H1 (cell line): Measurements from ENCODE around the gene SURF4. TPM values are rescaled to one million over a fixed set of nuclear protein-coding genes. Genes with fewer than 3 reads are reported as not detected.
A peak's percentile ranks its signal among the peaks of the same experiment; 100 is the strongest.

Source experiments
- CTCF ChIA-PET: fragments of 300-600 bp; sonication (Branson Sonifier 250); formaldehyde crosslinking; loops from one replicate; lab custom pipeline; 2021; ENCODE audit not compliant: partially characterized antibody; lab: Charles Lee
- POLR2A ChIA-PET: fragments of 300-600 bp; sonication (Branson Sonifier 250); formaldehyde crosslinking; loops from one replicate; lab custom pipeline; 2021; ENCODE audit warnings: inconsistent platforms; ENCODE audit not compliant: partially characterized antibody; lab: Charles Lee
- DNase-seq, 2 experiments: peaks; one replicate each; pipeline versions ENCODE4 v3.0.0 to v3.0.0-alpha.2; 2010 to 2022; ENCODE audit warnings: low spot score in 2 of 2, low read depth in 1 of 2, mixed read lengths in 1 of 2
- FAIRE-seq: peaks from 2 replicates; lab custom pipeline; 2011; peaks lifted over from hg19 to GRCh38; lab: Jason Lieb, UNC
- H2AFZ ChIP-seq: 2 replicates; pipeline ENCODE4 v1.8.1; 2012; ENCODE audit warnings: low read length, inconsistent platforms
- H2AK5ac ChIP-seq: 2 replicates; pipeline ENCODE4 v1.6.1; 2013; ENCODE audit warnings: low read depth, low read length
- H2BK120ac ChIP-seq: replicated peaks from 2 replicates; pipeline ENCODE3; 2013; ENCODE audit warnings: low read depth, low read length, inconsistent platforms
- H2BK12ac ChIP-seq: 2 replicates; pipeline ENCODE4 v1.6.1; 2013; ENCODE audit warnings: low read depth, low read length
- H2BK15ac ChIP-seq: 2 replicates; pipeline ENCODE4 v1.6.1; 2013; ENCODE audit warnings: low read length
- H2BK20ac ChIP-seq: 2 replicates; pipeline ENCODE4 v1.6.1; 2013; ENCODE audit warnings: low read length
- H2BK5ac ChIP-seq: 2 replicates; pipeline ENCODE4 v1.6.1; 2013; ENCODE audit warnings: low read depth, low read length
- H3K14ac ChIP-seq: 2 replicates; pipeline ENCODE4 v1.6.1; 2013; ENCODE audit warnings: inconsistent platforms; ENCODE audit not compliant: insufficient read length
- H3K18ac ChIP-seq: 2 replicates; pipeline ENCODE4 v1.6.1; 2013; ENCODE audit warnings: low read length; ENCODE audit errors: extremely low read depth
- H3K23ac ChIP-seq: 2 replicates; pipeline ENCODE4 v1.6.1; 2013; ENCODE audit warnings: inconsistent platforms; ENCODE audit not compliant: insufficient read length
- H3K23me2 ChIP-seq: 2 replicates; pipeline ENCODE4 v1.6.1; 2013; ENCODE audit warnings: low read depth, low read length
- H3K27ac ChIP-seq: 2 replicates; pipeline ENCODE4 v1.6.1; 2011; ENCODE audit warnings: low read depth, low read length, inconsistent platforms
- H3K27me3 ChIP-seq, 4 experiments: replicated peaks in 1 of 4; 1 replicate in 1 of 4; 2 replicates in 3 of 4; pipeline versions ENCODE4 v1.6.1 to v1.8.1; 2011 to 2013; ENCODE audit warnings: low read length in 3 of 4, mild to moderate bottlenecking in 3 of 4, inconsistent platforms in 2 of 4, mixed read lengths in 2 of 4, moderate library complexity in 1 of 4; ENCODE audit not compliant: control insufficient read depth in 3 of 4, insufficient read depth in 3 of 4; ENCODE audit errors: extremely low read depth in 1 of 4
- H3K36me3 ChIP-seq, 4 experiments: 2 replicates each; pipeline versions ENCODE4 v1.6.1 to v1.8.1; 2011 to 2013; ENCODE audit warnings: mild to moderate bottlenecking in 4 of 4, low read length in 3 of 4, moderate library complexity in 2 of 4, control low read depth in 1 of 4, inconsistent platforms in 1 of 4; ENCODE audit not compliant: insufficient read depth in 4 of 4, control insufficient read depth in 2 of 4
- H3K4ac ChIP-seq: replicated peaks from 2 replicates; pipeline ENCODE3; 2013; ENCODE audit warnings: low read length, low read depth, mixed read lengths, inconsistent platforms; ENCODE audit not compliant: insufficient read length
- H3K4me1 ChIP-seq, 4 experiments: replicated peaks in 1 of 4; 1 replicate in 1 of 4; 2 replicates in 3 of 4; pipeline versions ENCODE4 v1.6.1 to v1.8.1; 2011 to 2013; ENCODE audit warnings: low read length in 3 of 4, inconsistent platforms in 2 of 4, mixed read lengths in 1 of 4; ENCODE audit not compliant: insufficient read depth in 4 of 4, control insufficient read depth in 3 of 4
- H3K4me2 ChIP-seq, 2 experiments: 2 replicates each; pipeline versions ENCODE4 v1.6.1 to v1.8.1; 2011 to 2013; ENCODE audit warnings: low read depth in 2 of 2, low read length in 2 of 2, control low read depth in 1 of 2, inconsistent platforms in 1 of 2, mild to moderate bottlenecking in 1 of 2; ENCODE audit not compliant: insufficient read depth in 1 of 2
- H3K4me3 ChIP-seq, 4 experiments: fragments of 200-600, 300-600 bp in 1 of 4; sonication (generic), shearing (Covaris generic), sonication (Bioruptor Twin) in 1 of 4; 2 replicates each; pipeline versions ENCODE4 v1.5.1 to v1.8.1; 2011 to 2016; ENCODE audit warnings: low read length in 4 of 4, low read depth in 3 of 4, control low read depth in 2 of 4, inconsistent platforms in 2 of 4, mild to moderate bottlenecking in 2 of 4, mixed read lengths in 1 of 4, moderate library complexity in 1 of 4; ENCODE audit not compliant: insufficient read depth in 2 of 4; ENCODE audit errors: extremely low read depth in 1 of 4
- H3K56ac ChIP-seq: replicated peaks from 2 replicates; pipeline ENCODE3; 2013; ENCODE audit warnings: low read depth, mild to moderate bottlenecking, mixed read lengths, low read length, inconsistent platforms; ENCODE audit not compliant: insufficient read length
- H3K79me1 ChIP-seq: 2 replicates; pipeline ENCODE4 v1.6.1; 2013; ENCODE audit warnings: low read depth, low read length, control low read depth
- H3K79me2 ChIP-seq, 2 experiments: 2 replicates each; pipeline versions ENCODE4 v1.6.1 to v1.8.1; 2012 to 2013; ENCODE audit warnings: low read length in 2 of 2, mild to moderate bottlenecking in 2 of 2, inconsistent platforms in 1 of 2; ENCODE audit not compliant: insufficient read depth in 2 of 2, control insufficient read depth in 1 of 2
- H3K9ac ChIP-seq, 4 experiments: replicated peaks in 1 of 4; 1 replicate in 1 of 4; 2 replicates in 3 of 4; pipeline versions ENCODE4 v1.6.1 to v1.8.1; 2011 to 2013; ENCODE audit warnings: low read depth in 3 of 4, low read length in 3 of 4, control low read depth in 2 of 4, mild to moderate bottlenecking in 2 of 4, moderate library complexity in 2 of 4, inconsistent platforms in 1 of 4; ENCODE audit errors: extremely low read depth in 1 of 4
- H3K9me3 ChIP-seq, 2 experiments: 2 replicates each; pipeline versions ENCODE4 v1.6.1 to v1.8.1; 2012 to 2013; ENCODE audit warnings: mild to moderate bottlenecking in 2 of 2, moderate library complexity in 2 of 2, control low read depth in 1 of 2, inconsistent platforms in 1 of 2, low read depth in 1 of 2, low read length in 1 of 2, mixed read lengths in 1 of 2; ENCODE audit not compliant: insufficient read depth in 2 of 2
- H4K20me1 ChIP-seq, 2 experiments: replicated peaks in 1 of 2; 2 replicates each; pipeline versions ENCODE3 to v1.8.1; 2011 to 2013; ENCODE audit warnings: inconsistent platforms in 2 of 2, low read length in 2 of 2, mild to moderate bottlenecking in 1 of 2; ENCODE audit not compliant: insufficient read depth in 2 of 2, control insufficient read depth in 1 of 2
- H4K5ac ChIP-seq: 2 replicates; pipeline ENCODE4 v1.6.1; 2013; ENCODE audit warnings: low read length, low read depth, mixed read lengths, inconsistent platforms; ENCODE audit not compliant: insufficient read length
- H4K8ac ChIP-seq: 2 replicates; pipeline ENCODE4 v1.8.0; 2013; ENCODE audit warnings: mild to moderate bottlenecking, moderate library complexity, low read length, inconsistent platforms; ENCODE audit not compliant: insufficient read depth; ENCODE audit errors: extremely low read depth
- H4K91ac ChIP-seq: replicated peaks from 2 replicates; pipeline ENCODE3; 2013; ENCODE audit warnings: low read length, mixed read lengths, inconsistent platforms; ENCODE audit not compliant: insufficient read length
- ATF2 ChIP-seq: IDR thresholded peaks from 2 replicates; pipeline ENCODE4 v1.6.1; 2012; ENCODE audit warnings: low read length, inconsistent platforms
- EGR1 ChIP-seq: IDR thresholded peaks from 2 replicates; pipeline ENCODE4 v1.6.1; 2011; ENCODE audit warnings: low read depth, low read length, borderline replicate concordance
- RBBP5 ChIP-seq: IDR thresholded peaks from 2 replicates; pipeline ENCODE4 v1.7.1; 2012; ENCODE audit warnings: low read depth, mild to moderate bottlenecking, inconsistent platforms, low read length, moderate library complexity, borderline replicate concordance
- TCF12 ChIP-seq: IDR thresholded peaks from 2 replicates; pipeline ENCODE4 v1.6.1; 2011; ENCODE audit warnings: low read depth, mild to moderate bottlenecking, low read length
- TEAD4 ChIP-seq: IDR thresholded peaks from 2 replicates; pipeline ENCODE4 v1.6.1; 2012; ENCODE audit warnings: low read depth, low read length, inconsistent platforms, mixed read lengths
- WGBS, 2 experiments: shearing (Covaris generic) in 1 of 2; methylation state at CpG; one replicate each; pipeline versions ENCODE4 v1.1.6 to v1.1.7; 2013 to 2015; ENCODE audit warnings: low lambda C conversion rate in 2 of 2, mixed read lengths in 2 of 2, inconsistent platforms in 1 of 2, low coverage in 1 of 2, missing lambda C conversion rate in 1 of 2; ENCODE audit not compliant: insufficient replicate concordance in 2 of 2, insufficient coverage in 1 of 2, insufficient read length in 1 of 2; ENCODE audit errors: extremely low coverage in 1 of 2, missing lambda C conversion rate in 1 of 2; 5-methylcytosine and 5-hydroxymethylcytosine counted together
- polyA plus RNA-seq, 7 experiments: library from polyadenylated mRNA; depleted of rRNA in 3 of 7; stranded (reverse) in 5 of 7; unstranded in 2 of 7; fragments of >200 nt in 5 of 7; fragments of 200-250 nt in 2 of 7; gene quantifications; 1 replicate in 5 of 7; 2 replicates in 1 of 7; 4 replicates in 1 of 7; pipeline versions ENCODE4 v1.2.1 to v1.2.3, GENCODE V29; 2011 to 2013; ENCODE audit warnings: missing spikeins in 2 of 7, mixed read lengths in 2 of 7
- total RNA-seq: library from RNA; stranded (reverse); fragmentation: NEBNext Ultra II Directional; extraction: Animal tissue kit (Norgen Biotek cat#: 25700); gene quantifications from 2 replicates; pipeline ENCODE4 v1.2.1, GENCODE V29; 2021

SURF4 gene
- total and polyA plus RNA-seq, 2 of the 8 experiments (the other 6 are each of a cell fraction or from before 2014, with no cell fraction given) = 176 to 182 TPM

GRCh38 chr9:133375116-133375723, 640 bp downstream of the SURF4 start:
- Histone ChIP-seq H3K79me1 (peaks cover 9% of the 10 kb centered on the region; the same call in 1 of the 2 replicates), H3K27me3 (peaks cover 0 to 11% (median 6%) of the 10 kb centered on the region in 4 experiments; a peak in 5 of 7 replicates), H4K5ac (no peak overlapping the region), H3K4me1 (peaks cover 0 to 5% (median 0%) of the 10 kb centered on the region in 4 experiments; a peak in 1 of 7 replicates), H3K4me3 (peak overlapping the region; percentile 70 to 87 (median 74)), H3K36me3 (peaks cover 0 to 9% (median 5%) of the 10 kb centered on the region in 4 experiments; a peak in 4 of 8 replicates), H4K91ac (no peak overlapping the region), H3K18ac (peak overlapping the region; percentile 38; the same call in 1 of the 2 replicates), H2AK5ac (no peak overlapping the region), H3K4ac (no peak overlapping the region), H3K14ac (no peak overlapping the region), H3K56ac (peak overlapping the region; percentile 0), H3K27ac (peak overlapping the region; percentile 80), H2BK5ac (no peak overlapping the region; the same call in 1 of the 2 replicates), H2BK20ac (no peak overlapping the region), H3K79me2 (peaks cover 14 to 52% of the 10 kb centered on the region in 2 experiments), H3K4me2 (peak overlapping the region; percentile 76 to 77), H3K23me2 (peaks cover 8% of the 10 kb centered on the region; the same call in 1 of the 2 replicates), H2BK15ac (no peak overlapping the region), H2BK120ac (no peak overlapping the region), H4K20me1 (peaks cover 17 to 34% of the 10 kb centered on the region in 2 experiments), H3K9me3 (peaks cover 0 to 4% of the 10 kb centered on the region in 2 experiments; a peak in 2 of 4 replicates), H3K23ac (no peak overlapping the region), H2AFZ (no peak overlapping the region), H2BK12ac (no peak overlapping the region), H3K9ac (peak overlapping the region; percentile 65 to 92 (median 80)), H4K8ac (peak overlapping the region; percentile 63; the same call in 1 of the 2 replicates)
- 2% methylated on average over 31 of the region's 39 CpGs; no CpG with 5 or more reads in 1 of the 2 experiments for WGBS, 2 experiments
- ChIA-PET POLR2A (interaction anchor here (1.1 to 19.9 kb wide), 6 partner anchors 10 to 42 kb away, joined by 3 to 461 read pairs (median 6); partner anchors contain the start of genes MED22, RPL7A, SURF1 and SURF2), CTCF (interaction anchor here (0.9 to 10.1 kb wide), 4 partner anchors 12 to 311 kb away, joined by 3 to 90 read pairs (median 13); partner anchors contain the start of genes SURF1 and SURF2)
- no peak for DNase-seq
- no peak for FAIRE-seq
- no peak for TF ChIP-seq TEAD4
- TF ChIP-seq EGR1 = no peak
- no peak for TF ChIP-seq ATF2
- no peak for TF ChIP-seq TCF12
- TF ChIP-seq RBBP5 = no peak
